GM21737 (cell line): Measurements from ENCODE around the gene PRM3.

Experiments used
- ATAC-seq: cut with Tn5 transposase; IDR thresholded peaks from one replicate; pipeline ENCODE4 v1.9.1; 2021; ENCODE audit warnings: mild to moderate bottlenecking, moderate library complexity; ENCODE audit not compliant: unreplicated experiment

PRM3 gene

GRCh38 chr16:11259655-11260595 lies 13.5 kb downstream of the PRM3 start:
- no peak for ATAC-seq

- no peak for ATAC-seq
These were observed 14.6 kb downstream of the PRM3 start for GRCh38 chr16:11258553-11259492.

- no peak for ATAC-seq
These were observed 16.1 kb downstream of the PRM3 start for GRCh38 chr16:11257131-11257938.

GRCh38 chr16:11256661-11257130 lies 16.7 kb downstream of the PRM3 start:
- ATAC-seq, result no peak

GRCh38 chr16:11255737-11256660 lies 17.4 kb downstream of the PRM3 start, which contains the start of gene SOCS1:
Gene SOCS1, minus strand, starts transcription at chr16:11256204. Its CDS starts 726 bp downstream, at chr16:11255478.
- ATAC-seq, result peak; percentile 46

GRCh38 chr16:11254913-11255736 lies 18.3 kb downstream of the PRM3 start:
- ATAC-seq, result peak; percentile 3

- no peak for ATAC-seq
These were observed 19.2 kb downstream of the PRM3 start for GRCh38 chr16:11253995-11254912.

- no peak for ATAC-seq
These were observed 20.1 kb downstream of the PRM3 start for GRCh38 chr16:11253009-11253994.

- no peak for ATAC-seq
These were observed 20.9 kb downstream of the PRM3 start for GRCh38 chr16:11252482-11252931.

- no peak for ATAC-seq
These were observed 21.6 kb downstream of the PRM3 start for GRCh38 chr16:11251525-11252481.

GRCh38 chr16:11250786-11251524 lies 22.5 kb downstream of the PRM3 start:
- no peak for ATAC-seq

- no peak for ATAC-seq
These were observed 23.2 kb downstream of the PRM3 start for GRCh38 chr16:11250091-11250785.

GRCh38 chr16:11249233-11250061 lies 24.0 kb downstream of the PRM3 start:
- ATAC-seq, result no peak
